ENCODE measurements around the gene CCDC60. TPM values are rescaled to one million over a fixed set of nuclear protein-coding genes. Genes with fewer than 3 reads are reported as not detected.

The CCDC60 gene
- total RNA-seq, 1 experiment from 2014 or later = not detected

- no peaks in the 10 kb centered on the region for H3K27me3 ChIP-seq (replicated peaks)
- DNase-seq (ENCODE audit: low read depth in 1 of 2, low spot score in 2 of 2) = no peak
Measured at GRCh38 chr12:119448611-119449131, 114.1 kb downstream of the CCDC60 start.

GRCh38 chr12:119450771-119451170, 116.2 kb downstream of the CCDC60 start:
- H3K27ac ChIP-seq = no peak overlapping the region
- no peaks in the 10 kb centered on the region for H3K36me3 ChIP-seq
- no peak for DNase-seq (ENCODE audit: low read depth in 1 of 2, low spot score in 2 of 2)
- no peak overlapping the region for H3K4me3 ChIP-seq
- H3K4me1 ChIP-seq (replicated peaks) = no peaks in the 10 kb centered on the region
- H3K9me3 ChIP-seq (replicated peaks) = no peaks in the 10 kb centered on the region
- no peaks in the 10 kb centered on the region for H3K27me3 ChIP-seq (replicated peaks)

More at GRCh38 chr12:119448611-119449131, 114.1 kb downstream of the CCDC60 start:
- H3K27ac ChIP-seq = no peak overlapping the region
- no peak overlapping the region for H3K4me3 ChIP-seq
- H3K9me3 ChIP-seq (replicated peaks) = no peaks in the 10 kb centered on the region
- H3K36me3 ChIP-seq = no peaks in the 10 kb centered on the region
- H3K4me1 ChIP-seq (replicated peaks) = no peaks in the 10 kb centered on the region

- Histone ChIP-seq H3K27me3 (replicated peaks) (no peaks in the 10 kb centered on the region), H3K4me3 (no peak overlapping the region), H3K9me3 (replicated peaks) (no peaks in the 10 kb centered on the region), H3K36me3 (no peaks in the 10 kb centered on the region), H3K27ac (no peak overlapping the region), H3K4me1 (replicated peaks) (no peaks in the 10 kb centered on the region)
- DNase-seq (ENCODE audit: low read depth in 1 of 2, low spot score in 2 of 2) = no peak
Measured at GRCh38 chr12:119456824-119457223, 122.3 kb downstream of the CCDC60 start.

- Histone ChIP-seq H3K36me3 (no peaks in the 10 kb centered on the region), H3K27me3 (replicated peaks) (no peaks in the 10 kb centered on the region), H3K4me1 (replicated peaks) (no peaks in the 10 kb centered on the region), H3K27ac (no peak overlapping the region), H3K4me3 (no peak overlapping the region), H3K9me3 (replicated peaks) (no peaks in the 10 kb centered on the region)
- no peak for DNase-seq (ENCODE audit: low read depth in 1 of 2, low spot score in 2 of 2)
Measured at GRCh38 chr12:119457271-119457670, 122.7 kb downstream of the CCDC60 start.

GRCh38 chr12:119459481-119459880, 125.0 kb downstream of the CCDC60 start:
- no peak overlapping the region for H3K4me3 ChIP-seq
- no peaks in the 10 kb centered on the region for H3K36me3 ChIP-seq
- no peaks in the 10 kb centered on the region for H3K27me3 ChIP-seq (replicated peaks)
- H3K9me3 ChIP-seq (replicated peaks) = no peaks in the 10 kb centered on the region
- H3K4me1 ChIP-seq (replicated peaks) = no peaks in the 10 kb centered on the region
- no peak for DNase-seq (ENCODE audit: low read depth in 1 of 2, low spot score in 2 of 2)
- no peak overlapping the region for H3K27ac ChIP-seq

- no peaks in the 10 kb centered on the region for H3K27me3 ChIP-seq (replicated peaks)
- H3K4me3 ChIP-seq = no peak overlapping the region
- H3K27ac ChIP-seq = no peak overlapping the region
- H3K9me3 ChIP-seq (replicated peaks) = no peaks in the 10 kb centered on the region
- DNase-seq (ENCODE audit: low read depth in 1 of 2, low spot score in 2 of 2) = no peak
- H3K4me1 ChIP-seq (replicated peaks) = no peaks in the 10 kb centered on the region
- H3K36me3 ChIP-seq = no peaks in the 10 kb centered on the region
Measured at GRCh38 chr12:119460876-119461275, 126.3 kb downstream of the CCDC60 start.

- no peaks in the 10 kb centered on the region for H3K27me3 ChIP-seq (replicated peaks)
- no peak overlapping the region for H3K4me3 ChIP-seq
- no peak for DNase-seq (ENCODE audit: low read depth in 1 of 2, low spot score in 2 of 2)
- no peak overlapping the region for H3K27ac ChIP-seq
- no peaks in the 10 kb centered on the region for H3K36me3 ChIP-seq
- H3K4me1 ChIP-seq (replicated peaks) = no peaks in the 10 kb centered on the region
- H3K9me3 ChIP-seq (replicated peaks) = no peaks in the 10 kb centered on the region
Measured at GRCh38 chr12:119461636-119462214, 127.2 kb downstream of the CCDC60 start.

- no peaks in the 10 kb centered on the region for H3K9me3 ChIP-seq (replicated peaks)
- no peaks in the 10 kb centered on the region for H3K4me1 ChIP-seq (replicated peaks)
- H3K27me3 ChIP-seq (replicated peaks) = no peaks in the 10 kb centered on the region
- no peak overlapping the region for H3K4me3 ChIP-seq
- no peak overlapping the region for H3K27ac ChIP-seq
- DNase-seq (ENCODE audit: low read depth in 1 of 2, low spot score in 2 of 2) = no peak
- no peaks in the 10 kb centered on the region for H3K36me3 ChIP-seq
Measured at GRCh38 chr12:119463211-119463926, 128.8 kb downstream of the CCDC60 start.

GRCh38 chr12:119468296-119468695, 133.8 kb downstream of the CCDC60 start:
- no peak for DNase-seq (ENCODE audit: low read depth in 1 of 2, low spot score in 2 of 2)
- Histone ChIP-seq H3K4me1 (replicated peaks) (no peaks in the 10 kb centered on the region), H3K4me3 (no peak overlapping the region), H3K9me3 (replicated peaks) (no peaks in the 10 kb centered on the region), H3K27ac (no peak overlapping the region), H3K36me3 (no peaks in the 10 kb centered on the region), H3K27me3 (replicated peaks) (no peaks in the 10 kb centered on the region)

- H3K9me3 ChIP-seq (replicated peaks) = no peaks in the 10 kb centered on the region
Measured at GRCh38 chr12:119475650-119476049, 141.1 kb downstream of the CCDC60 start.

GRCh38 chr12:119476951-119477350, 142.4 kb downstream of the CCDC60 start:
- Histone ChIP-seq H3K4me3 (no peak overlapping the region), H3K27me3 (replicated peaks) (no peaks in the 10 kb centered on the region), H3K27ac (no peak overlapping the region), H3K36me3 (no peaks in the 10 kb centered on the region), H3K9me3 (replicated peaks) (no peaks in the 10 kb centered on the region), H3K4me1 (replicated peaks) (no peaks in the 10 kb centered on the region)
- DNase-seq (ENCODE audit: low read depth in 1 of 2, low spot score in 2 of 2) = no peak

More at GRCh38 chr12:119475650-119476049, 141.1 kb downstream of the CCDC60 start:
- Histone ChIP-seq H3K4me3 (no peak overlapping the region), H3K4me1 (replicated peaks) (no peaks in the 10 kb centered on the region), H3K27me3 (replicated peaks) (no peaks in the 10 kb centered on the region), H3K36me3 (no peaks in the 10 kb centered on the region), H3K27ac (no peak overlapping the region)
- DNase-seq (ENCODE audit: low read depth in 1 of 2, low spot score in 2 of 2) = no peak

GRCh38 chr12:119479121-119479561, 144.6 kb downstream of the CCDC60 start:
- H3K27ac ChIP-seq = no peak overlapping the region
- DNase-seq (ENCODE audit: low read depth in 1 of 2, low spot score in 2 of 2) = no peak
- H3K9me3 ChIP-seq (replicated peaks) = no peaks in the 10 kb centered on the region
- H3K27me3 ChIP-seq (replicated peaks) = no peaks in the 10 kb centered on the region
- no peaks in the 10 kb centered on the region for H3K4me1 ChIP-seq (replicated peaks)
- H3K36me3 ChIP-seq = no peaks in the 10 kb centered on the region
- H3K4me3 ChIP-seq = no peak overlapping the region

GRCh38 chr12:119480551-119480950, 146.0 kb downstream of the CCDC60 start:
- Histone ChIP-seq H3K36me3 (no peaks in the 10 kb centered on the region), H3K4me1 (replicated peaks) (no peaks in the 10 kb centered on the region), H3K9me3 (replicated peaks) (no peaks in the 10 kb centered on the region), H3K27me3 (replicated peaks) (no peaks in the 10 kb centered on the region), H3K27ac (no peak overlapping the region), H3K4me3 (no peak overlapping the region)
- no peak for DNase-seq (ENCODE audit: low read depth in 1 of 2, low spot score in 2 of 2)

GRCh38 chr12:119486599-119487154, 152.1 kb downstream of the CCDC60 start:
- Histone ChIP-seq H3K4me1 (replicated peaks) (no peaks in the 10 kb centered on the region), H3K4me3 (no peak overlapping the region), H3K27ac (no peak overlapping the region), H3K9me3 (replicated peaks) (no peaks in the 10 kb centered on the region), H3K27me3 (replicated peaks) (no peaks in the 10 kb centered on the region), H3K36me3 (no peaks in the 10 kb centered on the region)
- DNase-seq (ENCODE audit: low read depth in 1 of 2, low spot score in 2 of 2) = no peak

Data from SJSA1 (cell line).